H9 (cell line): ENCODE data around the gene FBRSL1. TPM values are rescaled to one million over a fixed set of nuclear protein-coding genes. Genes with fewer than 3 reads are reported as not detected.
A peak's percentile ranks its signal among the peaks of the same experiment; 100 is the strongest.

Experiments
- DNase-seq: peaks from one replicate; pipeline ENCODE4 v3.0.0-alpha.2; 2017
- H2AFZ ChIP-seq: one replicate; pipeline ENCODE4 v1.6.1; 2013; ENCODE audit warnings: mild to moderate bottlenecking, low read length, control low read depth, moderate library complexity
- H2AK5ac ChIP-seq: 2 replicates; pipeline ENCODE4 v1.6.1; 2013; ENCODE audit warnings: low read length, control low read depth, mixed read lengths; ENCODE audit not compliant: insufficient read length
- H2BK120ac ChIP-seq: one replicate; pipeline ENCODE4 v1.6.1; 2013; ENCODE audit warnings: low read depth, mild to moderate bottlenecking, low read length, control low read depth, inconsistent platforms; ENCODE audit not compliant: poor library complexity, severe bottlenecking
- H2BK12ac ChIP-seq: 2 replicates; pipeline ENCODE4 v1.6.1; 2013; ENCODE audit warnings: low read length, control low read depth, mixed read lengths, low read depth; ENCODE audit not compliant: insufficient read length
- H2BK15ac ChIP-seq: 2 replicates; pipeline ENCODE4 v1.6.1; 2013; ENCODE audit warnings: low read depth, low read length, control low read depth
- H2BK20ac ChIP-seq: one replicate; pipeline ENCODE4 v1.6.1; 2013; ENCODE audit warnings: low read depth, mild to moderate bottlenecking, low read length, control low read depth, inconsistent platforms; ENCODE audit not compliant: poor library complexity, severe bottlenecking
- H2BK5ac ChIP-seq: 2 replicates; pipeline ENCODE4 v1.6.1; 2013; ENCODE audit warnings: low read length, control low read depth, mixed read lengths; ENCODE audit not compliant: insufficient read length
- H3K14ac ChIP-seq: 2 replicates; pipeline ENCODE4 v1.6.1; 2013; ENCODE audit warnings: low read length, control low read depth; ENCODE audit not compliant: insufficient read depth
- H3K18ac ChIP-seq: 2 replicates; pipeline ENCODE4 v1.6.1; 2013; ENCODE audit warnings: low read depth, mild to moderate bottlenecking, mixed read lengths, low read length, control low read depth; ENCODE audit not compliant: insufficient read length
- H3K23ac ChIP-seq: 2 replicates; pipeline ENCODE4 v1.6.1; 2013; ENCODE audit warnings: low read length, control low read depth, mixed read lengths, low read depth; ENCODE audit not compliant: insufficient read length
- H3K23me2 ChIP-seq: 2 replicates; pipeline ENCODE4 v1.6.1; 2013; ENCODE audit warnings: low read depth, mild to moderate bottlenecking, mixed read lengths, low read length, control low read depth; ENCODE audit not compliant: insufficient read length, poor library complexity, severe bottlenecking
- H3K27ac ChIP-seq: 2 replicates; pipeline ENCODE4 v1.5.1; 2013; ENCODE audit warnings: low read length, control low read depth, mixed read lengths, low read depth; ENCODE audit not compliant: insufficient read length
- H3K27me3 ChIP-seq: 2 replicates; pipeline ENCODE4 v1.6.1; 2013; ENCODE audit warnings: low read length, control low read depth, inconsistent platforms; ENCODE audit not compliant: insufficient read depth
- H3K4ac ChIP-seq: 2 replicates; pipeline ENCODE4 v1.6.1; 2013; ENCODE audit warnings: low read depth, mild to moderate bottlenecking, control low read depth, inconsistent platforms, low read length, moderate library complexity
- H3K4me1 ChIP-seq: 2 replicates; pipeline ENCODE4 v1.6.1; 2013; ENCODE audit warnings: low read length, control low read depth, inconsistent platforms; ENCODE audit not compliant: insufficient read depth
- H3K4me2 ChIP-seq: 2 replicates; pipeline ENCODE4 v1.6.1; 2013; ENCODE audit warnings: low read length, control low read depth, mixed read lengths; ENCODE audit not compliant: insufficient read length, insufficient read depth
- H3K56ac ChIP-seq: 2 replicates; pipeline ENCODE4 v1.6.1; 2013; ENCODE audit warnings: low read depth, mild to moderate bottlenecking, mixed read lengths, low read length, control low read depth; ENCODE audit not compliant: insufficient read length
- H3K79me1 ChIP-seq: 2 replicates; pipeline ENCODE4 v1.6.1; 2013; ENCODE audit warnings: low read depth, mild to moderate bottlenecking, moderate library complexity, low read length, control low read depth, inconsistent platforms; ENCODE audit not compliant: insufficient read depth, poor library complexity, severe bottlenecking
- H3K79me2 ChIP-seq: 2 replicates; pipeline ENCODE4 v1.6.1; 2013; ENCODE audit warnings: low read length, control low read depth, inconsistent platforms; ENCODE audit not compliant: insufficient read depth
- H3K9ac ChIP-seq: 2 replicates; pipeline ENCODE4 v1.6.1; 2013; ENCODE audit warnings: low read length, control low read depth, mixed read lengths; ENCODE audit not compliant: insufficient read length; ENCODE audit errors: extremely low read depth
- H3K9me3 ChIP-seq: one replicate; pipeline ENCODE4 v1.6.1; 2013; ENCODE audit warnings: low read depth, low read length, inconsistent platforms; ENCODE audit not compliant: control insufficient read depth
- H3T11ph ChIP-seq: one replicate; pipeline ENCODE4 v1.6.1; 2013; ENCODE audit warnings: mild to moderate bottlenecking, low read length, control low read depth, inconsistent platforms
- H4K20me1 ChIP-seq: one replicate; pipeline ENCODE4 v1.6.1; 2013; ENCODE audit not compliant: control insufficient read depth, insufficient read length, insufficient read depth
- H4K5ac ChIP-seq: 2 replicates; pipeline ENCODE4 v1.6.1; 2013; ENCODE audit warnings: low read depth, mild to moderate bottlenecking, mixed read lengths, low read length, control low read depth; ENCODE audit not compliant: insufficient read length
- H4K8ac ChIP-seq: replicated peaks from 2 replicates; pipeline ENCODE4 v1.6.1; 2013; ENCODE audit warnings: low read length, control low read depth, mixed read lengths, low read depth; ENCODE audit not compliant: insufficient read length
- H4K91ac ChIP-seq: 2 replicates; pipeline ENCODE4 v1.6.1; 2013; ENCODE audit warnings: low read depth, mild to moderate bottlenecking, moderate library complexity, mixed read lengths, low read length, control low read depth; ENCODE audit not compliant: insufficient read length
- H3K27ac Mint-ChIP-seq, 3 experiments: 2 replicates in 2 of 3; 3 replicates in 1 of 3; pipeline ENCODE4 v1.8.0; 2020 to 2021; ENCODE audit warnings: mixed read lengths in 3 of 3, mild to moderate bottlenecking in 1 of 3, moderate library complexity in 1 of 3
- H3K27me3 Mint-ChIP-seq: 2 replicates; pipeline ENCODE4 v1.8.0; 2021; ENCODE audit warnings: low read depth, mild to moderate bottlenecking, moderate library complexity, mixed read lengths
- H3K36me3 Mint-ChIP-seq, 3 experiments: 2 replicates in 2 of 3; 3 replicates in 1 of 3; pipeline ENCODE4 v1.8.0; 2020 to 2021; ENCODE audit warnings: low read depth in 3 of 3, mixed read lengths in 3 of 3; ENCODE audit not compliant: insufficient read depth in 1 of 3
- H3K4me1 Mint-ChIP-seq, 2 experiments: 2 replicates each; pipeline ENCODE4 v1.8.0; 2020; ENCODE audit warnings: mixed read lengths in 2 of 2
- H3K4me3 Mint-ChIP-seq, 2 experiments: 2 replicates in 1 of 2; 3 replicates in 1 of 2; pipeline ENCODE4 v1.8.0; 2020 to 2021; ENCODE audit warnings: mild to moderate bottlenecking in 2 of 2, mixed read lengths in 2 of 2, moderate library complexity in 1 of 2
- H3K9me3 Mint-ChIP-seq, 2 experiments: 2 replicates in 1 of 2; 3 replicates in 1 of 2; pipeline ENCODE4 v1.8.0; 2020; ENCODE audit warnings: mild to moderate bottlenecking in 2 of 2, mixed read lengths in 2 of 2, moderate library complexity in 1 of 2
- CTCF ChIP-seq: fragments of 200-600 bp; sonication (generic); conservative IDR thresholded peaks from 3 replicates; pipeline ENCODE4 v1.8.0; 2021; ENCODE audit warnings: antibody characterized with exemption, mild to moderate bottlenecking
- WGBS: extraction: QIAGEN DNeasy Blood & Tissue Kit; methylation state at CpG from one replicate; pipeline ENCODE4 v1.1.7; 2013; ENCODE audit warnings: missing lambda C conversion rate, low lambda C conversion rate, mixed read lengths; ENCODE audit not compliant: insufficient read length; ENCODE audit errors: extremely low coverage; 5-methylcytosine and 5-hydroxymethylcytosine counted together
- total RNA-seq: library from RNA; stranded (reverse); gene quantifications from 2 replicates; pipeline ENCODE4 v1.2.1, GENCODE V29; 2021

FBRSL1 gene
- total RNA-seq, 1 experiment from 2014 or later: 90.8 TPM

GRCh38 chr12:132492951-132493350, 3.0 kb downstream of the FBRSL1 start:
- Histone ChIP-seq H4K5ac (no peak overlapping the region), H3K27me3 (peaks cover 3% of the 10 kb centered on the region; the same call in 1 of the 2 replicates), H3K23ac (no peak overlapping the region), H2AFZ (no peak overlapping the region), H2BK5ac (no peak overlapping the region), H3K27ac (no peak overlapping the region), H3K4me2 (no peak overlapping the region), H3K56ac (no peak overlapping the region), H3T11ph (no peak overlapping the region), H2BK120ac (no peak overlapping the region), H3K18ac (no peak overlapping the region), H2AK5ac (no peak overlapping the region), H2BK15ac (no peak overlapping the region), H3K9me3 (no peaks in the 10 kb centered on the region), H3K4me1 (no peaks in the 10 kb centered on the region; the same call in 1 of the 2 replicates), H2BK12ac (no peak overlapping the region), H3K14ac (no peak overlapping the region), H4K20me1 (no peaks in the 10 kb centered on the region), H3K9ac (no peak overlapping the region), H4K8ac (no peak overlapping the region), H3K23me2 (peaks cover 6% of the 10 kb centered on the region), H3K4ac (no peak overlapping the region), H2BK20ac (no peak overlapping the region), H4K91ac (no peak overlapping the region), H3K79me1 (peaks cover 11% of the 10 kb centered on the region), H3K79me2 (peaks cover 29% of the 10 kb centered on the region; the same call in 1 of the 2 replicates)
- H3K4me1 Mint-ChIP-seq: peaks cover 18 to 19% of the 10 kb centered on the region in 2 experiments
- H3K36me3 Mint-ChIP-seq: peaks cover 5% of the 10 kb centered on the region in 3 experiments
- peaks cover 27% of the 10 kb centered on the region for H3K27me3 Mint-ChIP-seq
- TF ChIP-seq CTCF: no peak
- no peak overlapping the region; a peak in 1 of 7 replicates for H3K27ac Mint-ChIP-seq
- no peak for DNase-seq
- H3K4me3 Mint-ChIP-seq: peak overlapping the region in 1 of 2 experiments; percentile 87; a peak in 1 of 5 replicates
- H3K9me3 Mint-ChIP-seq: no peaks in the 10 kb centered on the region
- no CpG with 5 or more reads among the region's 12 CpGs for WGBS
